Choroid plexus epithelial cell (primary cell): ENCODE results near the gene BCAS3.
A peak's percentile ranks its signal among the peaks of the same experiment; 100 is the strongest.

Experiments
- DNase-seq: peaks from one replicate; pipeline ENCODE4 v3.0.0-alpha.2; 2010; ENCODE audit warnings: low read depth
- H3K4me3 ChIP-seq: 2 replicates; pipeline ENCODE4 v1.5.1; 2011; ENCODE audit warnings: low read depth, mild to moderate bottlenecking, control low read depth, low read length, moderate library complexity
- TF ChIP-seq, protein P1 (sequence below): conservative IDR thresholded peaks from 2 replicates; pipeline ENCODE4 v1.5.1; 2011; ENCODE audit warnings: low read depth, mild to moderate bottlenecking, control low read depth, inconsistent platforms, low read length, moderate library complexity

The BCAS3 gene

DNA sequence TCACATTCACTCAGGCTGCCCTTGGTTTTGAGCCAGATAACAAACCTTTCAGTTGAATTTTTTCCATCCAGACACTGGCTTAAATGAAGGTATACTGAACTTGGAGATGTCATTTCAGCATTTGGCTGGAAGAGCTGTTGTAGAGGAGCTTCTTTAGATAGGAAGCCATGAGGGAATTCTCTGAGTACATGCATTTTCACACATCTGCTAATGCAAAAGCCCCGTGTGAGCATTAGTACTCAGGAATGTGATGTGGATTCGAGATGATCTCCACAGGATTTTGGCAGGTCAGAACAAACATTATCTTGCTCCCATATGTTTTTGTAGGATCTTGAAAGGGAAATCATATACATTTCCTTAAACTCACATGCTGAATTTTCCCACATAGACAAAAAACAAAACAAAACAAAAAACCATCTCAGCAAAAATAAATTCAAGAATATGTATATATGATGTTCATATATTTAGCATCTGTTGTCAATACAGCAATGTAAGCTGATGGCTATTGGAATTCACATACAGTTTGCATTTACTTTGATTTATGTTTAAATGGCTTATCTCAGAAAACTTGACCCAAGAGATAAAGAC is 444.8 kb downstream of the BCAS3 start:
- TF ChIP-seq, protein P1, sequence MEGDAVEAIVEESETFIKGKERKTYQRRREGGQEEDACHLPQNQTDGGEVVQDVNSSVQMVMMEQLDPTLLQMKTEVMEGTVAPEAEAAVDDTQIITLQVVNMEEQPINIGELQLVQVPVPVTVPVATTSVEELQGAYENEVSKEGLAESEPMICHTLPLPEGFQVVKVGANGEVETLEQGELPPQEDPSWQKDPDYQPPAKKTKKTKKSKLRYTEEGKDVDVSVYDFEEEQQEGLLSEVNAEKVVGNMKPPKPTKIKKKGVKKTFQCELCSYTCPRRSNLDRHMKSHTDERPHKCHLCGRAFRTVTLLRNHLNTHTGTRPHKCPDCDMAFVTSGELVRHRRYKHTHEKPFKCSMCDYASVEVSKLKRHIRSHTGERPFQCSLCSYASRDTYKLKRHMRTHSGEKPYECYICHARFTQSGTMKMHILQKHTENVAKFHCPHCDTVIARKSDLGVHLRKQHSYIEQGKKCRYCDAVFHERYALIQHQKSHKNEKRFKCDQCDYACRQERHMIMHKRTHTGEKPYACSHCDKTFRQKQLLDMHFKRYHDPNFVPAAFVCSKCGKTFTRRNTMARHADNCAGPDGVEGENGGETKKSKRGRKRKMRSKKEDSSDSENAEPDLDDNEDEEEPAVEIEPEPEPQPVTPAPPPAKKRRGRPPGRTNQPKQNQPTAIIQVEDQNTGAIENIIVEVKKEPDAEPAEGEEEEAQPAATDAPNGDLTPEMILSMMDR: no peak
- DNase-seq: no peak
- no peak overlapping the region for H3K4me3 ChIP-seq

GRCh38 chr17:61124562-61124961 is 446.9 kb downstream of the BCAS3 start:
- H3K4me3 ChIP-seq: no peak overlapping the region
- DNase-seq: no peak
- TF ChIP-seq, protein P1: no peak

GRCh38 chr17:61126473-61127249 is 449.0 kb downstream of the BCAS3 start:
- no peak for DNase-seq
- TF ChIP-seq, protein P1: no peak
- H3K4me3 ChIP-seq: no peak overlapping the region

DNA sequence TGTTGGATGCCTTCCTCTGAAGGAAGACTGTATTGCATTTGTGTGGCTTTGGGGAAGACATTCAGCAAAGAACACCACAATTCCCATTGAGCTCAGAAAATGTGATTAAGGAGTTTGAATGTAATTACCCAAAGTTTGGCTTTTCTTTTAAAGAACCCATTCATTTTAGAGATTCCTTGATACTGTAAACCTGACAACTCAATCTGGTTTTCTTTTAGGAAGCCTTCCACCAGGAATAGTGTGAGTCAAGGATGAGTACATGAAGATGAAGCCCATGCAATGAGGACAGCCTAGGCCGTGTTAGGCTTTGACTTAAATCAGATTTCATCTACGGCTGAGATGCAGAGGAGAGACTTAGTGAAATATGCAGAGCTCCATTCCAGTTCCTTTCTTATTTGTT is 450.3 kb downstream of the BCAS3 start:
- TF ChIP-seq, protein P1: no peak
- no peak overlapping the region for H3K4me3 ChIP-seq
- DNase-seq: no peak

DNA sequence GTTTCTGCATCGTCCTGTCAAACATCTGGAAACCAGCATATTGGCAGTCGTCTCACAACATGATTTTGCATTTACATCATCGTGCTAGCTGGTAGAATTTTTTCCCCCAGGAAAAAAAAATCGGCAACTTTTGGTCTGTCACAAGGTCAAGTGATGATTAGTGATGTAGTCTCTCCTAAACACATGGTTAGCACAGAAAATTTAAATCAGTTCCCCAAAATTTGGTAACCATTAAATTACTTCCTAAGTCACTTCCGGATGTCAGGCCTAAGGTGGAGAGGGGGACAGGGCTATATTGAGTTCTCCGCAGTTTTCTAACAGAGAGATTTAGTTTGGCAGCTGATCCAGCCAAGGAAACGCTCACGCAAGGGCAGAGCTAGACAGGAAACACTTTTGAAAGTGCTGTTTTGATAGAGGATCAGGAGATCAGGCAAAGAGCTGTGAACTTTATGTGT is 451.0 kb downstream of the BCAS3 start:
- TF ChIP-seq, protein P1: no peak
- no peak overlapping the region for H3K4me3 ChIP-seq

GRCh38 chr17:61129267-61130254 is 451.9 kb downstream of the BCAS3 start:
- TF ChIP-seq, protein P1: no peak
- DNase-seq: no peak
- no peak overlapping the region for H3K4me3 ChIP-seq

More for the DNA sequence above, 451.0 kb downstream of the BCAS3 start:
- peak; percentile 48 for DNase-seq
